ENCODE results near the gene CCDC146.

DNA sequence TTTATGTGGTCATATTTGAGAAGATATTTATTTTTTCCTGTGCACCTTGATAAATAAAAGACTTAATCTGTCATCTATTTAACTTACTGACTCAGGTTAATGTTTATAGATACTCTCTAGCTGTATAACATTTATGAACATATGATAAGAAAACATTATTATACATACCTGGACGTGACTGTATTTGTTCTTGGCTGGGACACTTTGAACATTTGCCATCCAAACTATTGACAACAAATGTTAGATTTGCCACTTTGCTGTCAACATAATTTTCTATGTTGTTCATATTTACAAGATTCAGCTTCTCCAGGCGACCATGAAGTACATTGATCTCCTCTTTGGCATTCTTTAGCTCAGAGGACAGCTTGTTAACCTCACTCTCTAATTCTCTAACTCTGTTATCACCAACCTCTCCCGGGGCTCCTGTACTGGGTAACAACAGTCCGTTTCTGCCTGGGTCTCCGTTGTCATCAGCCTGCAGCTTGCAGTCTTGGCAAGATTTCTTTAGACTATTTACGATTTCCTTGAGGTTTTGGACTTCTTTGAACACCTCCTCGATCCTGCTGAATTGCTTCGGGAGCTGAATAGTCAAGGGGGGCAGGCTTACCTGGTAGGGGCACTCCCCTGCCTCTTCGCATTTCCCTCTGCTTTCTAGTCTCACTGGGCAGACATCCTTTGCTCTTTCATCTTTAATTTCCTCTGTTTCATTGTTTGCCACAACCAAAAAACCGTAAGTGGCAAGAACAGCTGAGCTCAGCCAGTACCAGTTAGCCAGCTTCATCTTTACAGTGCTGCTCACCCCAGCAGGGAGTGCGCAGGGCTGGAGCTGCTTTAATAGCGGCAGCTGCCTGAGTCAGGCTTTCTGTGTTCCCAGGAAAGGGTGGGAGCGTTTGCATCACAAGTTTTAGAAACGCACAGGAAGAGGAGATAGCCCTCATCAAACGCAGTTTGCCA is 76.9 kb downstream of the CCDC146 start, which contains the start of gene FGL2:
- TF ChIP-seq, protein P1, sequence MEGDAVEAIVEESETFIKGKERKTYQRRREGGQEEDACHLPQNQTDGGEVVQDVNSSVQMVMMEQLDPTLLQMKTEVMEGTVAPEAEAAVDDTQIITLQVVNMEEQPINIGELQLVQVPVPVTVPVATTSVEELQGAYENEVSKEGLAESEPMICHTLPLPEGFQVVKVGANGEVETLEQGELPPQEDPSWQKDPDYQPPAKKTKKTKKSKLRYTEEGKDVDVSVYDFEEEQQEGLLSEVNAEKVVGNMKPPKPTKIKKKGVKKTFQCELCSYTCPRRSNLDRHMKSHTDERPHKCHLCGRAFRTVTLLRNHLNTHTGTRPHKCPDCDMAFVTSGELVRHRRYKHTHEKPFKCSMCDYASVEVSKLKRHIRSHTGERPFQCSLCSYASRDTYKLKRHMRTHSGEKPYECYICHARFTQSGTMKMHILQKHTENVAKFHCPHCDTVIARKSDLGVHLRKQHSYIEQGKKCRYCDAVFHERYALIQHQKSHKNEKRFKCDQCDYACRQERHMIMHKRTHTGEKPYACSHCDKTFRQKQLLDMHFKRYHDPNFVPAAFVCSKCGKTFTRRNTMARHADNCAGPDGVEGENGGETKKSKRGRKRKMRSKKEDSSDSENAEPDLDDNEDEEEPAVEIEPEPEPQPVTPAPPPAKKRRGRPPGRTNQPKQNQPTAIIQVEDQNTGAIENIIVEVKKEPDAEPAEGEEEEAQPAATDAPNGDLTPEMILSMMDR (conservative IDR thresholded peaks at IDR 0.05; ENCODE audit: low read depth, low read length) = no peak
- TF ChIP-seq EZH2 (IDR thresholded peaks at IDR 0.05; ENCODE audit: borderline replicate concordance, low read depth, low read length, poor library complexity, severe bottlenecking) = no peak

Measured in A673 (cell line).